Bronchial epithelial cell (primary cell): ENCODE results near the gene AFAP1L1. TPM values are rescaled to one million over a fixed set of nuclear protein-coding genes. Genes with fewer than 3 reads are reported as not detected.

Source experiments
- DNase-seq: peaks from one replicate; pipeline ENCODE4 v3.0.0-alpha.2; 2010; ENCODE audit warnings: low read depth
- FAIRE-seq: peaks from 2 replicates; lab custom pipeline; 2011; peaks lifted over from hg19 to GRCh38; lab: Jason Lieb, UNC
- H3K27me3 ChIP-seq: 2 replicates; pipeline ENCODE4 v1.5.1; 2011; ENCODE audit warnings: low read length; ENCODE audit not compliant: control insufficient read depth, insufficient read depth
- H3K36me3 ChIP-seq: 2 replicates; pipeline ENCODE4 v1.5.1; 2011; ENCODE audit warnings: low read length; ENCODE audit not compliant: control insufficient read depth, insufficient read depth
- H3K4me3 ChIP-seq: 2 replicates; pipeline ENCODE4 v1.5.1; 2011; ENCODE audit warnings: mild to moderate bottlenecking, low read depth, low read length, control low read depth
- CTCF ChIP-seq: IDR thresholded peaks from 2 replicates; pipeline ENCODE4 v1.5.1; 2011; ENCODE audit warnings: mild to moderate bottlenecking, moderate library complexity, low read length, control low read depth, inconsistent platforms; ENCODE audit not compliant: insufficient read depth, severe bottlenecking
- total RNA-seq: library from RNA; depleted of rRNA; stranded (reverse); fragments of >200 nt; gene quantifications from 2 replicates; pipeline ENCODE4 v1.2.1, GENCODE V29; 2014

AFAP1L1 gene
- total RNA-seq, 1 donor from 2014 or later, result 17.4 TPM

- Histone ChIP-seq H3K4me3 (no peak overlapping the region), H3K36me3 (no peaks in the 10 kb centered on the region), H3K27me3 (no peaks in the 10 kb centered on the region)
- DNase-seq (peak; percentile 61), FAIRE-seq (no peak)
- TF ChIP-seq CTCF, result peak; percentile 93
These were observed 7.1 kb upstream of the AFAP1L1 start for GRCh38 chr5:149264439-149265067.

GRCh38 chr5:149265068-149265465 lies 6.6 kb upstream of the AFAP1L1 start:
- Histone ChIP-seq H3K4me3 (no peak overlapping the region), H3K36me3 (no peaks in the 10 kb centered on the region), H3K27me3 (no peaks in the 10 kb centered on the region)
- no peak for FAIRE-seq
- TF ChIP-seq CTCF, result no peak
- no peak for DNase-seq

GRCh38 chr5:149265597-149265996 lies 6.1 kb upstream of the AFAP1L1 start:
- no peak for FAIRE-seq

GRCh38 chr5:149267241-149267973 lies 4.3 kb upstream of the AFAP1L1 start:
- no peak for TF ChIP-seq CTCF
- H3K27me3 ChIP-seq, result no peaks in the 10 kb centered on the region
- DNase-seq (peak; percentile 53), FAIRE-seq (no peak)
- H3K36me3 ChIP-seq, result no peaks in the 10 kb centered on the region
- H3K4me3 ChIP-seq, result no peak overlapping the region

More at GRCh38 chr5:149265597-149265996, 6.1 kb upstream of the AFAP1L1 start:
- TF ChIP-seq CTCF, result peak; percentile 45
- no peaks in the 10 kb centered on the region for H3K36me3 ChIP-seq
- no peaks in the 10 kb centered on the region for H3K27me3 ChIP-seq
- H3K4me3 ChIP-seq, result no peak overlapping the region
- peak; percentile 55 for DNase-seq

GRCh38 chr5:149268928-149269557 lies 2.6 kb upstream of the AFAP1L1 start:
- peak; percentile 63 for DNase-seq
- no peaks in the 10 kb centered on the region for H3K36me3 ChIP-seq
- H3K27me3 ChIP-seq, result no peaks in the 10 kb centered on the region
- no peak overlapping the region for H3K4me3 ChIP-seq
- FAIRE-seq, result no peak
- TF ChIP-seq CTCF, result peak; percentile 58
